ENCODE data around the gene HSPG2.

GRCh38 chr1:21822349-21822748 lies 114.8 kb downstream of the HSPG2 start:
- TF ChIP-seq CTCF (IDR thresholded peaks at IDR 0.05) (no peak), TCF7L2 (IDR thresholded peaks at IDR 0.05; ENCODE audit: low read depth, low read length) (no peak), POLR2AphosphoS5 (IDR thresholded peaks at IDR 0.05; ENCODE audit: low read depth, low read length) (no peak), SIN3A (IDR thresholded peaks at IDR 0.05; ENCODE audit: borderline replicate concordance, insufficient read depth, low read depth, low read length) (no peak), REST (IDR thresholded peaks at IDR 0.05; ENCODE audit: insufficient read depth in 1 of 2, low read depth in 2 of 2, low read length in 1 of 2) (no peak)

Measured in Panc1 (cell line).